Measurements from ENCODE around the gene KRTAP10-3. TPM values are rescaled to one million over a fixed set of nuclear protein-coding genes. Genes with fewer than 3 reads are reported as not detected.

KRTAP10-3 gene
- total and polyA plus RNA-seq, 2 experiments from 2014 or later, result not detected

GRCh38 chr21:44571296-44571695 is 12.7 kb upstream of the KRTAP10-3 start:
- Mint-ChIP-seq H3K27me3 (ENCODE audit: insufficient read depth, low read depth, poor library complexity) (peaks cover 13% of the 10 kb centered on the region), H3K36me3 (ENCODE audit: low read depth) (peaks cover 4% of the 10 kb centered on the region; the same call in 2 of the 3 replicates), H3K9me3 (peaks cover 29% of the 10 kb centered on the region), H3K27ac (no peak overlapping the region), H3K4me1 (peaks cover 3% of the 10 kb centered on the region), H3K4me3 (no peak overlapping the region)
- ATAC-seq, result no peak
- TF ChIP-seq STAT1 (IDR thresholded peaks at IDR 0.05; ENCODE audit: unreplicated experiment) (no peak), ZNF114 (CRISPR knock-in tag; IDR thresholded peaks at IDR 0.05) (no peak), EZH2 (IDR thresholded peaks at IDR 0.05; ENCODE audit: low read depth, unreplicated experiment) (no peak), CREB1 (CRISPR knock-in tag; IDR thresholded peaks at IDR 0.05; ENCODE audit: low read depth) (no peak), NANOG (IDR thresholded peaks at IDR 0.05; ENCODE audit: borderline replicate concordance) (no peak), POLR2AphosphoS5 (IDR thresholded peaks at IDR 0.05; ENCODE audit: low read depth) (no peak), JUNB (IDR thresholded peaks at IDR 0.05; ENCODE audit: unreplicated experiment) (no peak), ETS1 (IDR thresholded peaks at IDR 0.05) (no peak), EZH2phosphoT487 (IDR thresholded peaks at IDR 0.05; ENCODE audit: unreplicated experiment) (no peak), ZNF331 (CRISPR knock-in tag; IDR thresholded peaks at IDR 0.05; ENCODE audit: low read depth) (no peak)
- TF ChIP-seq, protein P1, sequence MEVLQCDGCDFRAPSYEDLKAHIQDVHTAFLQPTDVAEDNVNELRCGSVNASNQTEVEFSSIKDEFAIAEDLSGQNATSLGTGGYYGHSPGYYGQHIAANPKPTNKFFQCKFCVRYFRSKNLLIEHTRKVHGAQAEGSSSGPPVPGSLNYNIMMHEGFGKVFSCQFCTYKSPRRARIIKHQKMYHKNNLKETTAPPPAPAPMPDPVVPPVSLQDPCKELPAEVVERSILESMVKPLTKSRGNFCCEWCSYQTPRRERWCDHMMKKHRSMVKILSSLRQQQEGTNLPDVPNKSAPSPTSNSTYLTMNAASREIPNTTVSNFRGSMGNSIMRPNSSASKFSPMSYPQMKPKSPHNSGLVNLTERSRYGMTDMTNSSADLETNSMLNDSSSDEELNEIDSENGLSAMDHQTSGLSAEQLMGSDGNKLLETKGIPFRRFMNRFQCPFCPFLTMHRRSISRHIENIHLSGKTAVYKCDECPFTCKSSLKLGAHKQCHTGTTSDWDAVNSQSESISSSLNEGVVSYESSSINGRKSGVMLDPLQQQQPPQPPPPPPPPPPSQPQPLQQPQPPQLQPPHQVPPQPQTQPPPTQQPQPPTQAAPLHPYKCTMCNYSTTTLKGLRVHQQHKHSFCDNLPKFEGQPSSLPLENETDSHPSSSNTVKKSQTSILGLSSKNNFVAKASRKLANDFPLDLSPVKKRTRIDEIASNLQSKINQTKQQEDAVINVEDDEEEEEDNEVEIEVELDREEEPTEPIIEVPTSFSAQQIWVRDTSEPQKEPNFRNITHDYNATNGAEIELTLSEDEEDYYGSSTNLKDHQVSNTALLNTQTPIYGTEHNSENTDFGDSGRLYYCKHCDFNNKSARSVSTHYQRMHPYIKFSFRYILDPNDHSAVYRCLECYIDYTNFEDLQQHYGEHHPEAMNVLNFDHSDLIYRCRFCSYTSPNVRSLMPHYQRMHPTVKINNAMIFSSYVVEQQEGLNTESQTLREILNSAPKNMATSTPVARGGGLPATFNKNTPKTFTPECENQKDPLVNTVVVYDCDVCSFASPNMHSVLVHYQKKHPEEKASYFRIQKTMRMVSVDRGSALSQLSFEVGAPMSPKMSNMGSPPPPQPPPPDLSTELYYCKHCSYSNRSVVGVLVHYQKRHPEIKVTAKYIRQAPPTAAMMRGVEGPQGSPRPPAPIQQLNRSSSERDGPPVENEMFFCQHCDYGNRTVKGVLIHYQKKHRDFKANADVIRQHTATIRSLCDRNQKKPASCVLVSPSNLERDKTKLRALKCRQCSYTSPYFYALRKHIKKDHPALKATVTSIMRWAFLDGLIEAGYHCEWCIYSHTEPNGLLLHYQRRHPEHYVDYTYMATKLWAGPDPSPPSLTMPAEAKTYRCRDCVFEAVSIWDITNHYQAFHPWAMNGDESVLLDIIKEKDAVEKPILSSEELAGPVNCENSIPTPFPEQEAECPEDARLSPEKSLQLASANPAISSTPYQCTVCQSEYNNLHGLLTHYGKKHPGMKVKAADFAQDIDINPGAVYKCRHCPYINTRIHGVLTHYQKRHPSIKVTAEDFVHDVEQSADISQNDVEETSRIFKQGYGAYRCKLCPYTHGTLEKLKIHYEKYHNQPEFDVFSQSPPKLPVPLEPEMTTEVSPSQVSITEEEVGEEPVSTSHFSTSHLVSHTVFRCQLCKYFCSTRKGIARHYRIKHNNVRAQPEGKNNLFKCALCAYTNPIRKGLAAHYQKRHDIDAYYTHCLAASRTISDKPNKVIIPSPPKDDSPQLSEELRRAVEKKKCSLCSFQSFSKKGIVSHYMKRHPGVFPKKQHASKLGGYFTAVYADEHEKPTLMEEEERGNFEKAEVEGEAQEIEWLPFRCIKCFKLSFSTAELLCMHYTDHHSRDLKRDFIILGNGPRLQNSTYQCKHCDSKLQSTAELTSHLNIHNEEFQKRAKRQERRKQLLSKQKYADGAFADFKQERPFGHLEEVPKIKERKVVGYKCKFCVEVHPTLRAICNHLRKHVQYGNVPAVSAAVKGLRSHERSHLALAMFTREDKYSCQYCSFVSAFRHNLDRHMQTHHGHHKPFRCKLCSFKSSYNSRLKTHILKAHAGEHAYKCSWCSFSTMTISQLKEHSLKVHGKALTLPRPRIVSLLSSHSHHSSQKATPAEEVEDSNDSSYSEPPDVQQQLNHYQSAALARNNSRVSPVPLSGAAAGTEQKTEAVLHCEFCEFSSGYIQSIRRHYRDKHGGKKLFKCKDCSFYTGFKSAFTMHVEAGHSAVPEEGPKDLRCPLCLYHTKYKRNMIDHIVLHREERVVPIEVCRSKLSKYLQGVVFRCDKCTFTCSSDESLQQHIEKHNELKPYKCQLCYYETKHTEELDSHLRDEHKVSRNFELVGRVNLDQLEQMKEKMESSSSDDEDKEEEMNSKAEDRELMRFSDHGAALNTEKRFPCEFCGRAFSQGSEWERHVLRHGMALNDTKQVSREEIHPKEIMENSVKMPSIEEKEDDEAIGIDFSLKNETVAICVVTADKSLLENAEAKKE (CRISPR knock-in tag; IDR thresholded peaks at IDR 0.05), result no peak
- TF ChIP-seq, protein P2, sequence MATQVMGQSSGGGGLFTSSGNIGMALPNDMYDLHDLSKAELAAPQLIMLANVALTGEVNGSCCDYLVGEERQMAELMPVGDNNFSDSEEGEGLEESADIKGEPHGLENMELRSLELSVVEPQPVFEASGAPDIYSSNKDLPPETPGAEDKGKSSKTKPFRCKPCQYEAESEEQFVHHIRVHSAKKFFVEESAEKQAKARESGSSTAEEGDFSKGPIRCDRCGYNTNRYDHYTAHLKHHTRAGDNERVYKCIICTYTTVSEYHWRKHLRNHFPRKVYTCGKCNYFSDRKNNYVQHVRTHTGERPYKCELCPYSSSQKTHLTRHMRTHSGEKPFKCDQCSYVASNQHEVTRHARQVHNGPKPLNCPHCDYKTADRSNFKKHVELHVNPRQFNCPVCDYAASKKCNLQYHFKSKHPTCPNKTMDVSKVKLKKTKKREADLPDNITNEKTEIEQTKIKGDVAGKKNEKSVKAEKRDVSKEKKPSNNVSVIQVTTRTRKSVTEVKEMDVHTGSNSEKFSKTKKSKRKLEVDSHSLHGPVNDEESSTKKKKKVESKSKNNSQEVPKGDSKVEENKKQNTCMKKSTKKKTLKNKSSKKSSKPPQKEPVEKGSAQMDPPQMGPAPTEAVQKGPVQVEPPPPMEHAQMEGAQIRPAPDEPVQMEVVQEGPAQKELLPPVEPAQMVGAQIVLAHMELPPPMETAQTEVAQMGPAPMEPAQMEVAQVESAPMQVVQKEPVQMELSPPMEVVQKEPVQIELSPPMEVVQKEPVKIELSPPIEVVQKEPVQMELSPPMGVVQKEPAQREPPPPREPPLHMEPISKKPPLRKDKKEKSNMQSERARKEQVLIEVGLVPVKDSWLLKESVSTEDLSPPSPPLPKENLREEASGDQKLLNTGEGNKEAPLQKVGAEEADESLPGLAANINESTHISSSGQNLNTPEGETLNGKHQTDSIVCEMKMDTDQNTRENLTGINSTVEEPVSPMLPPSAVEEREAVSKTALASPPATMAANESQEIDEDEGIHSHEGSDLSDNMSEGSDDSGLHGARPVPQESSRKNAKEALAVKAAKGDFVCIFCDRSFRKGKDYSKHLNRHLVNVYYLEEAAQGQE (IDR thresholded peaks at IDR 0.05; ENCODE audit: unreplicated experiment), result no peak
- TF ChIP-seq, protein P3, sequence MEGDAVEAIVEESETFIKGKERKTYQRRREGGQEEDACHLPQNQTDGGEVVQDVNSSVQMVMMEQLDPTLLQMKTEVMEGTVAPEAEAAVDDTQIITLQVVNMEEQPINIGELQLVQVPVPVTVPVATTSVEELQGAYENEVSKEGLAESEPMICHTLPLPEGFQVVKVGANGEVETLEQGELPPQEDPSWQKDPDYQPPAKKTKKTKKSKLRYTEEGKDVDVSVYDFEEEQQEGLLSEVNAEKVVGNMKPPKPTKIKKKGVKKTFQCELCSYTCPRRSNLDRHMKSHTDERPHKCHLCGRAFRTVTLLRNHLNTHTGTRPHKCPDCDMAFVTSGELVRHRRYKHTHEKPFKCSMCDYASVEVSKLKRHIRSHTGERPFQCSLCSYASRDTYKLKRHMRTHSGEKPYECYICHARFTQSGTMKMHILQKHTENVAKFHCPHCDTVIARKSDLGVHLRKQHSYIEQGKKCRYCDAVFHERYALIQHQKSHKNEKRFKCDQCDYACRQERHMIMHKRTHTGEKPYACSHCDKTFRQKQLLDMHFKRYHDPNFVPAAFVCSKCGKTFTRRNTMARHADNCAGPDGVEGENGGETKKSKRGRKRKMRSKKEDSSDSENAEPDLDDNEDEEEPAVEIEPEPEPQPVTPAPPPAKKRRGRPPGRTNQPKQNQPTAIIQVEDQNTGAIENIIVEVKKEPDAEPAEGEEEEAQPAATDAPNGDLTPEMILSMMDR (conservative IDR thresholded peaks at IDR 0.05; ENCODE audit: low read depth in 2 of 2), result no peak
- Histone ChIP-seq H3K9me2 (ENCODE audit: insufficient read depth) (no peaks in the 10 kb centered on the region), H2AFZ (no peak overlapping the region), H3K27ac (ENCODE audit: low read depth) (no peak overlapping the region), H3K4me1 (ENCODE audit: insufficient read depth) (no peaks in the 10 kb centered on the region), H3K36me3 (ENCODE audit: insufficient read depth) (no peaks in the 10 kb centered on the region), H4K20me1 (replicated peaks; ENCODE audit: insufficient read depth) (no peaks in the 10 kb centered on the region), H3F3A (replicated peaks; ENCODE audit: low read depth) (no peaks in the 10 kb centered on the region), H3K27me3 (ENCODE audit: insufficient read depth) (no peaks in the 10 kb centered on the region), H3K4me2 (no peak overlapping the region), H3K79me2 (replicated peaks; ENCODE audit: insufficient read depth) (no peaks in the 10 kb centered on the region), H3K4me3 (no peak overlapping the region)
- no peak for DNase-seq (ENCODE audit: low spot score)

Measured in GM23338 (cell line).